Measurements from ENCODE around the gene CCDC57.
"Not testable (repeated sequence)": the region's sequence is repeated elsewhere in the genome, so short reads cannot be mapped to it uniquely, and the experiment has no call there.

The CCDC57 gene

GRCh38 chr17:82202981-82203380 is 9.7 kb downstream of the CCDC57 start:
- DNase-seq (ENCODE audit: low spot score), result no peak

DNA sequence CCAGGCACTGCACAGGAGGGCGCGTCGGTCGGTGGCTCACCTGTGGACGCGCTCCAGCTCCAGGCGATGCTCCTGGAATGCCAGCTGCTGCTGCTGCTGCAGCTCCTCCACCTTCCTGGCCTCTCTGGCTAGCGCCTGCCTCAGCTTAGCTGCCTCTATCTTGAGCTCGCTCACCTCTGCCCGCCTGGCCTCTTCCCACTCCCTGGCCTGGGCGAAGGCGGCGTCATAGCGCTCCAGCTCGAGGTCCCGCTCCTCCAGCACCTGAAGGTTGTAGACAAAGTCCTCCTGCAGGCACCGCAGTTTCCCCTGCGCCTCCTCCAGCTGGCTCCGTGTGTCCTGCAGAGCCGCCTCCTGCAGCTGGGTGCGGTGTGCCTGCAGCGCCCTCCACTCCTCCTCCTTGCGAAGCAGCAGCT is 11.1 kb downstream of the CCDC57 start:
- DNase-seq (ENCODE audit: low spot score), result no peak

- DNase-seq (ENCODE audit: low spot score), result no peak
Measured at GRCh38 chr17:82200743-82201497, 11.7 kb downstream of the CCDC57 start.

GRCh38 chr17:82200135-82200534 is 12.5 kb downstream of the CCDC57 start:
- no peak for DNase-seq (ENCODE audit: low spot score)

GRCh38 chr17:82199496-82199895 is 13.1 kb downstream of the CCDC57 start:
- DNase-seq (ENCODE audit: low spot score), result no peak

GRCh38 chr17:82198092-82198491 is 14.6 kb downstream of the CCDC57 start:
- DNase-seq (ENCODE audit: low spot score), result no peak

- DNase-seq (ENCODE audit: low spot score), result no peak
Measured at GRCh38 chr17:82195675-82196672, 16.7 kb downstream of the CCDC57 start.

- no peak for DNase-seq (ENCODE audit: low spot score)
Measured at GRCh38 chr17:82194765-82195164, 17.9 kb downstream of the CCDC57 start.

- no peak for DNase-seq (ENCODE audit: low spot score)
Measured at GRCh38 chr17:82193520-82194220, 19.0 kb downstream of the CCDC57 start.

DNA sequence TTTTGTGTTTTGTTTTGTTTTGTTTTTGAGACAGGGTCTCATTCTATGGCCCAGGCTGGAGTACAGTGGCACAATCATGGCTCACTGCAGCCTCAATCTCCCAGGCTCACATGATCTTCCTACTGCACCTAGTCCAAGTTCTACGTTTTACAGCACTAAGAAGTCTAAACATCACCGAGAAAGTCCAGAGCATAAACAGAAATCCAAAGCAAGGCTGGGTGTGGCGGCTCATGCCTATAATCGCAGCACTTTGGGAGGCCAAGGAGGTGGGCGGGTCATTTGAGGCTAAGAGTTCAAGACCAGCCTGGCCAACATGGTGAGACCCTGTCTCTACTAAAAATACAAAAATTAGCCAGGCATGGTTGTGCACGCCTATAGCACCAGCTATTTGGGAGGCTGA is 19.6 kb downstream of the CCDC57 start:
- DNase-seq (ENCODE audit: low spot score), result not testable (repeated sequence)

GRCh38 chr17:82188001-82188961 is 24.4 kb downstream of the CCDC57 start:
- DNase-seq (ENCODE audit: low spot score), result no peak

DNA sequence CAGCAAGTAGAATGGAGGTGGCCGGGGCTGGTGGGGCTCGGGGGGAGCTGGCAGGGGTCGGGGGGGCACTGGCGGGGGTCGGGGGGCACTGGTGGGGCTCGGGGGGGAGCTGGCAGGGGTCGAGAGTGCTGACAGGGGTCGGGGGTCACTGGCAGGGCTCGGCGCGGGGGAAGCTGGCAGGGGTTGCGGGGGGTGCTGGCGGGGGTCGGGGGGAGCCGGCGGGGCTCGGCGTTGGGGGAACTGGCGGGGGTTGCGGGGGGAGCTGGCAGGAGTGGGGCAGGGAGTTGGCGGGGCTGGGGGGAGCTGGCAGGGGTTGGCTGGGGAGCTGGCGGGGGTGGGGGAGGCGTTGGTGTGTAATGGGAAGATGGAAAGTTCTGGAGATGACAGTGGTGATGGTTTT is 25.1 kb downstream of the CCDC57 start:
- DNase-seq (ENCODE audit: low spot score), result no peak

- no peak for DNase-seq (ENCODE audit: low spot score)
Measured at GRCh38 chr17:82186221-82186620, 26.4 kb downstream of the CCDC57 start.

DNA sequence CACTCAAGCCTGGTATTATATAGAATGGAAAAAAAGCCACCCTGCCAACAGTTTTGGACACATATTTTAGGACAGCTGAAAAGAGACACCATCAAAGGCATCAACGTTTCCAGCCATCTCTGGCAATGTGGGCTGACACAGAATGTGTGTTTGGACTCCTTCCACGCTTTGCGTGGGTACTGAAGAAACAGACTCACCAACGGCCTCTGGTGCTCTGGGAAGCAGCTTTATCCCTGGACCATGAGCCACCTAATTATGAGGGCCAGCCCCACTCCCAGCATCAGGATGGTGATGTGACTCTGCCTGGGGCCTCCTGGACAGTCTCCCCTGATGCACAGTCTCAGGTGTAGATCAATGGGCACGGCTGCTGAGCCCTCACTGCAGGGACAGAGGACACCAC is 27.9 kb downstream of the CCDC57 start:
- DNase-seq (ENCODE audit: low spot score), result no peak

- no peak for DNase-seq (ENCODE audit: low spot score)
Measured at GRCh38 chr17:82180776-82181528, 31.7 kb downstream of the CCDC57 start.

- DNase-seq (ENCODE audit: low spot score), result no peak
Measured at GRCh38 chr17:82179946-82180475, 32.6 kb downstream of the CCDC57 start.

GRCh38 chr17:82179412-82179811 is 33.2 kb downstream of the CCDC57 start:
- DNase-seq (ENCODE audit: low spot score), result no peak

GRCh38 chr17:82178499-82179261 is 34.0 kb downstream of the CCDC57 start:
- DNase-seq (ENCODE audit: low spot score), result no peak

- DNase-seq (ENCODE audit: low spot score), result no peak
Measured at GRCh38 chr17:82177761-82178498, 34.7 kb downstream of the CCDC57 start.
